A549 (cell line): Measurements from ENCODE around the gene MEAK7.

ENCODE experiments used
- BHLHE40 ChIP-seq: IDR thresholded peaks from 2 replicates; pipeline ENCODE4 v1.6.1; 2012; ENCODE audit warnings: low read depth, low read length, inconsistent platforms
- CEBPB ChIP-seq, 2 experiments: fragments of >200 bp in 1 of 2; sonication (Bioruptor Twin) in 1 of 2; formaldehyde crosslinking in 1 of 2; IDR thresholded peaks; 2 replicates each; pipeline ENCODE4 v1.6.1; 2012 to 2016
- CTCF ChIP-seq: fragments of >200 bp; sonication (Bioruptor Twin); formaldehyde crosslinking; IDR thresholded peaks from 3 replicates; pipeline ENCODE4 v1.5.1; 2016
- EP300 ChIP-seq, 2 experiments: fragments of >200 bp; sonication (Bioruptor Twin); formaldehyde crosslinking; IDR thresholded peaks; 2 replicates in 1 of 2; 3 replicates in 1 of 2; pipeline ENCODE4 v1.6.1; 2016 to 2017
- JUNB ChIP-seq: fragments of >200 bp; sonication (Bioruptor Twin); formaldehyde crosslinking; IDR thresholded peaks from 2 replicates; pipeline ENCODE4 v1.6.1; 2016
- REST ChIP-seq: fragments of 200-600 bp; sonication (generic); IDR thresholded peaks from 2 replicates; pipeline ENCODE4 v1.6.1; 2016; ENCODE audit warnings: antibody characterized with exemption, mild to moderate bottlenecking, moderate library complexity
- ZC3H11A ChIP-seq: fragments of 450-650 bp; IDR thresholded peaks from 2 replicates; pipeline ENCODE4 v1.6.1; 2014; ENCODE audit warnings: antibody characterized with exemption, mild to moderate bottlenecking

- TF ChIP-seq CTCF, result no peak
- TF ChIP-seq CEBPB (IDR thresholded peaks at IDR 0.05), result no peak
- TF ChIP-seq JUNB, result no peak
- TF ChIP-seq EP300 (IDR thresholded peaks at IDR 0.05), result no peak
- no peak for TF ChIP-seq REST
- TF ChIP-seq ZC3H11A, result no peak
- TF ChIP-seq BHLHE40, result no peak
Observed at GRCh38 chr16:84508502-84508901, 4.0 kb upstream of the MEAK7 start.
